A549 treated with CpdA at 1 μM for 4 hours (cell line): Measurements from ENCODE around the gene GPLD1. TPM values are rescaled to one million over a fixed set of nuclear protein-coding genes. Genes with fewer than 3 reads are reported as not detected.

Experiments used
- total RNA-seq: library from RNA; stranded (reverse); fragments of 200-300 nt; extraction: Qiagen RNA extraction; gene quantifications from 5 replicates; pipeline ENCODE4 v1.2.3, GENCODE V29; 2022; ENCODE audit warnings: low read depth

Gene GPLD1
- 0.66 to 1.2 TPM (median 1.1 TPM) in 5 replicates for total RNA-seq

GRCh38 chr6:24489470-24489869 is at the start of gene GPLD1:
GPLD1 (minus strand) TSS chr6:24489578; CDS start chr6:24489511, 67 bp downstream.

GRCh38 chr6:24494821-24495795 is 5.7 kb upstream of the GPLD1 start, which contains the start of gene ALDH5A1:
ALDH5A1 (plus strand) TSS chr6:24494969; CDS start chr6:24494997, 28 bp downstream.

GRCh38 chr6:24402697-24403500 is 86.5 kb downstream of the GPLD1 start, which contains the start of gene MRS2:
MRS2 (plus strand) TSS chr6:24402936; CDS start chr6:24403047, 111 bp downstream.

Other genes starting within 250 kb of the GPLD1 start
- 2.6 to 4.1 TPM (median 3.0 TPM) in 5 replicates for gene DCDC2, start 131.5 kb downstream of the GPLD1 start, total RNA-seq
- gene MRS2, start 86.6 kb downstream of the GPLD1 start, total RNA-seq, result 19.2 to 23.2 TPM (median 20.4 TPM) in 5 replicates
- 6.8 to 8.3 TPM (median 7.6 TPM) in 5 replicates for gene ALDH5A1, start 5.4 kb upstream of the GPLD1 start, total RNA-seq
- 2.5 to 3.0 TPM (median 3.0 TPM) in 5 replicates for gene KIAA0319, start 156.6 kb upstream of the GPLD1 start, total RNA-seq
- gene TDP2, start 177.3 kb upstream of the GPLD1 start, total RNA-seq, result 40.8 to 47.7 TPM (median 44.5 TPM) in 5 replicates
- gene ACOT13, start 177.5 kb upstream of the GPLD1 start, total RNA-seq, result 17.1 to 32.8 TPM (median 27.9 TPM) in 5 replicates
- 51.2 to 63.3 TPM (median 54.1 TPM) in 5 replicates for gene C6orf62, start 229.6 kb upstream of the GPLD1 start, total RNA-seq